ENCODE data around the gene FRRS1L.

GRCh38 chr9:109114670-109115069, 52.4 kb downstream of the FRRS1L start:
- TF ChIP-seq SPI1 (IDR thresholded peaks at IDR 0.05; ENCODE audit: low read depth, low read length) (no peak), TAF1 (IDR thresholded peaks at IDR 0.05; ENCODE audit: low read depth, low read length) (no peak), POLR2A (IDR thresholded peaks at IDR 0.05; ENCODE audit: low read depth, low read length) (no peak), POLR2AphosphoS5 (IDR thresholded peaks at IDR 0.05; ENCODE audit: low read depth, low read length) (no peak)

Measured in GM12891 (cell line).